Hepatocyte (in vitro differentiated cells): ENCODE data around the gene DENND1A. TPM values are rescaled to one million over a fixed set of nuclear protein-coding genes. Genes with fewer than 3 reads are reported as not detected.

ENCODE experiments used
- DNase-seq: peaks from one replicate; pipeline ENCODE4 v3.0.0-alpha.2; 2016; ENCODE audit warnings: low spot score
- H2AFZ ChIP-seq: fragments of 200-600 bp; sonication (generic); 2 replicates; pipeline ENCODE4 v1.6.0; 2016; ENCODE audit warnings: antibody characterized with exemption, mild to moderate bottlenecking
- H3K27ac ChIP-seq: fragments of 200-600 bp; sonication (generic); 2 replicates; pipeline ENCODE4 v1.5.1; 2016; ENCODE audit warnings: mild to moderate bottlenecking
- H3K27me3 ChIP-seq: fragments of 200-600 bp; sonication (generic); 2 replicates; pipeline ENCODE4 v1.6.1; 2016
- H3K36me3 ChIP-seq: fragments of 200-600 bp; sonication (generic); replicated peaks from 2 replicates; pipeline ENCODE4 v1.5.1; 2016; ENCODE audit warnings: low read depth; ENCODE audit not compliant: insufficient read depth
- H3K4me1 ChIP-seq: fragments of 200-600 bp; sonication (generic); 2 replicates; pipeline ENCODE4 v1.5.1; 2016; ENCODE audit warnings: mild to moderate bottlenecking, moderate library complexity; ENCODE audit not compliant: insufficient read depth
- H3K4me2 ChIP-seq: fragments of 200-600 bp; sonication (generic); 2 replicates; pipeline ENCODE4 v1.6.0; 2016
- H3K4me3 ChIP-seq: fragments of 200-600 bp; sonication (generic); 2 replicates; pipeline ENCODE4 v1.5.1; 2016; ENCODE audit warnings: mild to moderate bottlenecking
- H3K79me2 ChIP-seq: fragments of 200-600 bp; sonication (generic); 2 replicates; pipeline ENCODE4 v1.6.0; 2017; ENCODE audit warnings: mild to moderate bottlenecking
- H3K9me2 ChIP-seq: fragments of 200-600 bp; sonication (generic); replicated peaks from 2 replicates; pipeline ENCODE4 v1.6.0; 2017; ENCODE audit warnings: mild to moderate bottlenecking; ENCODE audit not compliant: insufficient read depth
- H3K9me3 ChIP-seq: fragments of 200-600 bp; sonication (generic); 2 replicates; pipeline ENCODE4 v1.5.1; 2016; ENCODE audit warnings: low read depth, mild to moderate bottlenecking
- H4K20me1 ChIP-seq: fragments of 200-600 bp; sonication (generic); 2 replicates; pipeline ENCODE4 v1.6.0; 2016; ENCODE audit warnings: mild to moderate bottlenecking; ENCODE audit not compliant: insufficient read depth, poor library complexity, severe bottlenecking
- CTCF ChIP-seq: fragments of 200-600 bp; sonication (generic); IDR thresholded peaks from 2 replicates; pipeline ENCODE4 v1.5.1; 2016; ENCODE audit warnings: antibody characterized with exemption, mild to moderate bottlenecking; ENCODE audit not compliant: poor library complexity
- EZH2 ChIP-seq: fragments of 200-600 bp; sonication (generic); IDR thresholded peaks from 2 replicates; pipeline ENCODE4 v1.6.1; 2016; ENCODE audit warnings: antibody characterized with exemption, mild to moderate bottlenecking, borderline replicate concordance
- EZH2phosphoT487 ChIP-seq: fragments of 200-600 bp; sonication (generic); IDR thresholded peaks from one replicate; pipeline ENCODE4 v1.6.1; 2018; ENCODE audit warnings: antibody characterized with exemption, mild to moderate bottlenecking, low read depth, moderate library complexity; ENCODE audit not compliant: unreplicated experiment, severe bottlenecking
- WGBS: methylation state at CpG from one replicate; pipeline ENCODE4 v1.1.6; 2016; ENCODE audit warnings: low lambda C conversion rate; ENCODE audit errors: missing lambda C conversion rate; 5-methylcytosine and 5-hydroxymethylcytosine counted together
- polyA plus RNA-seq: library from polyadenylated mRNA; unstranded; fragments of >200 nt; fragmentation: Nextera tagmentation; extraction: Ambion mirVana; gene quantifications from 2 replicates; pipeline ENCODE4 v1.2.1, GENCODE V29; 2016
- total RNA-seq: library from RNA; depleted of rRNA; stranded (reverse); fragments of >200 nt; gene quantifications from 2 replicates; pipeline ENCODE4 v1.2.3, GENCODE V29; 2014

DENND1A gene
- total and polyA plus RNA-seq, 2 experiments from 2014 or later = 24.0 to 28.9 TPM

DNA sequence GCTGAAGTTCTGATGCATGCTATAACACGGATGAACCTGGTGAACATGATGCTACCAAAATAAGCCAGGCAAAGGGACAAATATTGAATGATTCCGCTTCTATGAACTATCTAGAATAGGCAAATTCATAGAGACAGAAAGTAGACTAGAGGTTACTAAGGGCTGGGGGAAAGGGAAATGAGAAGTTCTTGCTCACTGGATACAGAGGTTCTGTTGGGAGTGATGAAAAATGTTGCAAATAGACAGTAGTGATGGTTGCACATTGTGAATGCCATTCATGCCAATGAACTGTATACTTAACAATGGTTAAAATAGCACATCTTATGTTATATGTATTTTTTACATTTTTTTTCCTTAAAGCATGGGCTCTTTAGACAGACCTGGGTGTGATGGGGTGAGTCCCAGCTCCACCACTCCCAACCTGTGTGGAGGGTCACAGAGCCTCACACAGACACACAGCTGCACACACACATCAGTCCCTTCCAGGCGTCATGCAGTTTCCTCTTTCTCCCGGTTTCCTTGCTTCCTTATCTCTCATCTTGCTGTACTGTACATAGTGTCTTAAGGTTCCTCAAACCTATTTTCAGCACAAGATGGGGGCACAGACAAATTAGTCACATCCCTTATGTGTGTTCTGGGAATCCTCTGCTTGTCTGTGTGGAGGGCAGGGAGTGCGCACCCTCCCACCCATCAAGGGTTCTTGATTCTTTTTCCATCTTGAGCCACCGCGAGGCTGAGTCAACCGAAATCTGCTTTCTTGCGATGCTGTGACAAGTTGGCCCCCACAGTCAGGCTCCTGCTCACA lies 381.0 kb downstream of the DENND1A start:
- H3K4me3 ChIP-seq = no peak overlapping the region
- no peaks in the 10 kb centered on the region for H3K9me2 ChIP-seq
- no peak overlapping the region for H2AFZ ChIP-seq
- no peaks in the 10 kb centered on the region for H4K20me1 ChIP-seq
- no peak overlapping the region for H3K4me2 ChIP-seq
- TF ChIP-seq EZH2phosphoT487 = no peak
- no peak for TF ChIP-seq CTCF
- TF ChIP-seq EZH2 = no peak
- DNase-seq = no peak
- no peaks in the 10 kb centered on the region for H3K36me3 ChIP-seq
- H3K9me3 ChIP-seq = no peaks in the 10 kb centered on the region
- no peaks in the 10 kb centered on the region for H3K79me2 ChIP-seq
- no peak overlapping the region for H3K27ac ChIP-seq
- H3K27me3 ChIP-seq = no peaks in the 10 kb centered on the region
- no peaks in the 10 kb centered on the region for H3K4me1 ChIP-seq
- 86% methylated on average over 9 of the region's 9 CpGs for WGBS

GRCh38 chr9:123544007-123544827 lies 385.7 kb downstream of the DENND1A start:
- Histone ChIP-seq H3K27ac (no peak overlapping the region), H3K79me2 (no peaks in the 10 kb centered on the region), H3K4me3 (no peak overlapping the region), H3K9me2 (no peaks in the 10 kb centered on the region), H4K20me1 (no peaks in the 10 kb centered on the region), H3K4me2 (no peak overlapping the region), H3K27me3 (no peaks in the 10 kb centered on the region), H3K9me3 (no peaks in the 10 kb centered on the region), H3K36me3 (no peaks in the 10 kb centered on the region), H3K4me1 (no peaks in the 10 kb centered on the region), H2AFZ (no peak overlapping the region)
- WGBS = 61% methylated on average over 3 of the region's 3 CpGs
- DNase-seq = peak; percentile 46
- TF ChIP-seq CTCF (peak; percentile 95), EZH2 (no peak), EZH2phosphoT487 (no peak)

- no peaks in the 10 kb centered on the region for H4K20me1 ChIP-seq
- 77% methylated on average over 8 of the region's 8 CpGs for WGBS
- no peak overlapping the region for H2AFZ ChIP-seq
Measured at GRCh38 chr9:123543492-123543891, 386.4 kb downstream of the DENND1A start.

More at GRCh38 chr9:123543492-123543891, 386.4 kb downstream of the DENND1A start:
- TF ChIP-seq EZH2phosphoT487 (no peak), EZH2 (no peak), CTCF (no peak)
- H3K4me1 ChIP-seq = no peaks in the 10 kb centered on the region
- no peaks in the 10 kb centered on the region for H3K9me2 ChIP-seq
- no peaks in the 10 kb centered on the region for H3K36me3 ChIP-seq
- H3K27me3 ChIP-seq = no peaks in the 10 kb centered on the region
- no peak overlapping the region for H3K4me3 ChIP-seq
- no peak for DNase-seq
- no peaks in the 10 kb centered on the region for H3K9me3 ChIP-seq
- no peak overlapping the region for H3K4me2 ChIP-seq
- no peak overlapping the region for H3K27ac ChIP-seq
- H3K79me2 ChIP-seq = no peaks in the 10 kb centered on the region
